ENCODE measurements around the gene NLE1. TPM values are rescaled to one million over a fixed set of nuclear protein-coding genes. Genes with fewer than 3 reads are reported as not detected.
A peak's percentile ranks its signal among the peaks of the same experiment; 100 is the strongest.

Gene NLE1
- total RNA-seq, 4 donors from 2014 or later = 9.6 to 16.1 (median 13.8) TPM

- intact Hi-C loops (cut with DNase I) = no loop called here
- no peak for TF ChIP-seq CTCF (IDR thresholded peaks at IDR 0.05)
- TF ChIP-seq POLR2A (IDR thresholded peaks at IDR 0.05; ENCODE audit: low read depth) = no peak
- TF ChIP-seq POLR2AphosphoS5 (IDR thresholded peaks at IDR 0.05) = no peak
- TF ChIP-seq EP300 (IDR thresholded peaks at IDR 0.05) = no peak
- no peak for DNase-seq (ENCODE audit: extremely low spot score)
- H3K27me3 ChIP-seq = peaks cover 0 to 3% (median 0%) of the 10 kb centered on the region in 4 donors
- no peaks in the 10 kb centered on the region for H3K9me3 ChIP-seq
- peaks cover 0 to 4% (median 2%) of the 10 kb centered on the region in 4 donors for H3K4me1 ChIP-seq
- 90% methylated on average over 3 of the region's 4 CpGs for WGBS
- H3K36me3 ChIP-seq = peaks cover 0 to 12% (median 0%) of the 10 kb centered on the region in 4 donors
- H3K27ac ChIP-seq (replicated peaks in 1 of 4) = no peak within 1 kb of the TSS
- no peak within 1 kb of the TSS for H3K4me3 ChIP-seq
Measured at GRCh38 chr17:35147375-35147905, 5.3 kb upstream of the NLE1 start, which contains the start of gene UNC45B. Gene UNC45B (plus strand): TSS chr17:35147817. CDS start chr17:35148264, 447 bp downstream.

- Histone ChIP-seq H3K4me1 (peaks cover 3 to 11% (median 11%) of the 10 kb centered on the region in 4 donors), H3K27ac (replicated peaks in 1 of 4) (no peak overlapping the region), H3K4me3 (no peak overlapping the region), H3K9me3 (no peaks in the 10 kb centered on the region), H3K36me3 (peaks cover 0 to 7% (median 0%) of the 10 kb centered on the region in 4 donors), H3K27me3 (peaks cover 0 to 3% (median 0%) of the 10 kb centered on the region in 4 donors)
- TF ChIP-seq POLR2A (IDR thresholded peaks at IDR 0.05; ENCODE audit: low read depth) (no peak), EP300 (IDR thresholded peaks at IDR 0.05) (no peak)
- no peak for DNase-seq (ENCODE audit: extremely low spot score)
- 58% methylated on average over 4 of the region's 4 CpGs for WGBS
- intact Hi-C loops (cut with DNase I) = no loop called here
Measured at GRCh38 chr17:35146214-35146833, 4.2 kb upstream of the NLE1 start.

GRCh38 chr17:35144840-35145239, 2.7 kb upstream of the NLE1 start:
- 82% methylated on average over 4 of the region's 4 CpGs for WGBS
- DNase-seq (ENCODE audit: extremely low spot score) = no peak
- Histone ChIP-seq H3K4me3 (no peak overlapping the region), H3K36me3 (peaks cover 0 to 4% (median under 1%) of the 10 kb centered on the region in 4 donors), H3K9me3 (no peaks in the 10 kb centered on the region), H3K27me3 (peaks cover 0 to 3% (median 0%) of the 10 kb centered on the region in 4 donors), H3K27ac (replicated peaks in 1 of 4) (no peak overlapping the region), H3K4me1 (peaks cover 12 to 26% (median 23%) of the 10 kb centered on the region in 4 donors)
- TF ChIP-seq POLR2AphosphoS5 (IDR thresholded peaks at IDR 0.05) = no peak
- no peak for TF ChIP-seq POLR2A (IDR thresholded peaks at IDR 0.05; ENCODE audit: low read depth)
- no peak for TF ChIP-seq CTCF (IDR thresholded peaks at IDR 0.05)
- no peak for TF ChIP-seq EP300 (IDR thresholded peaks at IDR 0.05)
- intact Hi-C loops (cut with DNase I) = loop anchor here (5.0 kb wide), 1 partner anchor 97 kb away; the partner anchor contains the start of gene SLFN5

- TF ChIP-seq POLR2AphosphoS5 (IDR thresholded peaks at IDR 0.05) (no peak), CTCF (IDR thresholded peaks at IDR 0.05) (peak in 1 of 3 experiments; percentile 12)
- Histone ChIP-seq H3K36me3 (peaks cover 11 to 26% (median 23%) of the 10 kb centered on the region in 4 donors), H3K4me1 (peaks cover 12 to 29% (median 23%) of the 10 kb centered on the region in 4 donors), H3K4me3 (peak overlapping the region; percentile 70 to 91 (median 74)), H3K9me3 (no peaks in the 10 kb centered on the region), H3K27ac (replicated peaks in 1 of 4) (peak overlapping the region in 2 of 4 donors; percentile 39 to 56), H3K27me3 (peaks cover 0 to under 1% (median 0%) of the 10 kb centered on the region in 4 donors)
- DNase-seq (ENCODE audit: extremely low spot score) = no peak
- WGBS = 62% methylated on average over 8 of the region's 8 CpGs
- intact Hi-C loops (cut with DNase I) = loop anchor here (5.0 kb wide), 1 partner anchor 100 kb away; the partner anchor contains the start of gene SLFN5
Measured at GRCh38 chr17:35142467-35142796, 329 bp upstream of the NLE1 start.

- Histone ChIP-seq H3K27me3 (no peaks in the 10 kb centered on the region), H3K36me3 (peaks cover 38 to 68% (median 66%) of the 10 kb centered on the region in 4 donors), H3K27ac (replicated peaks in 1 of 4) (no peak overlapping the region), H3K4me3 (no peak overlapping the region), H3K9me3 (no peaks in the 10 kb centered on the region), H3K4me1 (peaks cover 12 to 29% (median 23%) of the 10 kb centered on the region in 4 donors)
- DNase-seq (ENCODE audit: extremely low spot score) = no peak
- WGBS = 96% methylated on average over 6 of the region's 6 CpGs
- TF ChIP-seq POLR2A (IDR thresholded peaks at IDR 0.05; ENCODE audit: low read depth) (no peak), EP300 (IDR thresholded peaks at IDR 0.05) (no peak), CTCF (IDR thresholded peaks at IDR 0.05) (no peak), POLR2AphosphoS5 (IDR thresholded peaks at IDR 0.05) (no peak)
- intact Hi-C loops (cut with DNase I) = no loop called here
Measured at GRCh38 chr17:35138218-35138617, 3.9 kb downstream of the NLE1 start.

Data from esophagus muscularis mucosa (tissue), 4 donors.